K562 (cell line): ENCODE results near the gene FAM110D. TPM values are rescaled to one million over a fixed set of nuclear protein-coding genes. Genes with fewer than 3 reads are reported as not detected.

ENCODE experiments used
- ATAC-seq: fragments of 200-7000 bp; cut with Tn5 transposase; 3 replicates; pipeline ENCODE4 v1.9.1; 2020; ENCODE audit warnings: moderate library complexity
- BruUV-seq: library from RNA; stranded (reverse); fragments of 400-500 nt; replicated peaks from 2 replicates; lab custom pipeline; 2021; lab: Mats Ljungman, UMichigan
- CTCF ChIA-PET: fragments of 300-600 bp; formaldehyde crosslinking; extraction: SDS; loops from one replicate; lab custom pipeline; 2021; ENCODE audit warnings: low intra/inter-chr PET ratio; lab: Yijun Ruan, JAX
- POLR2A ChIA-PET: fragments of 300-600, 350-650 bp; sonication (Branson Sonifier 250); formaldehyde crosslinking; extraction: SDS; loops from one replicate; lab custom pipeline; 2021; ENCODE audit warnings: antibody characterized with exemption, inconsistent platforms; lab: Yijun Ruan, JAX
- DNase-seq, 4 experiments: peaks; one replicate each; pipeline versions ENCODE4 v3.0.0 to v3.0.0-alpha.2; 2011 to 2018; ENCODE audit warnings: low spot score in 3 of 4, mixed read lengths in 3 of 4; ENCODE audit errors: extremely low read depth in 1 of 4
- FAIRE-seq: peaks from 2 replicates; lab custom pipeline; 2011; peaks lifted over from hg19 to GRCh38; lab: Jason Lieb, UNC
- H2AFZ ChIP-seq: 2 replicates; pipeline ENCODE4 v1.6.0; 2011; ENCODE audit warnings: low read depth, low read length, control low read depth, inconsistent platforms
- H3K27ac ChIP-seq: fragments of 200-600 bp; 3 replicates; pipeline ENCODE4 v1.8.0; 2011; ENCODE audit warnings: low read depth, mild to moderate bottlenecking, control low read depth, inconsistent platforms, low read length, moderate library complexity, mixed read lengths; ENCODE audit errors: extremely low read depth
- H3K27me3 ChIP-seq, 2 experiments: fragments of 300-600 bp in 1 of 2; 2 replicates in 1 of 2; 3 replicates in 1 of 2; pipeline versions ENCODE4 v1.6.0 to v1.8.0; 2011; ENCODE audit warnings: inconsistent platforms in 2 of 2, low read length in 2 of 2, mild to moderate bottlenecking in 1 of 2, mixed read lengths in 1 of 2, moderate library complexity in 1 of 2; ENCODE audit not compliant: control insufficient read depth in 2 of 2, insufficient read depth in 2 of 2
- H3K36me3 ChIP-seq: fragments of 300-600 bp; 3 replicates; pipeline ENCODE4 v1.8.0; 2011; ENCODE audit warnings: mild to moderate bottlenecking, low read length, inconsistent platforms; ENCODE audit not compliant: control insufficient read depth, insufficient read depth
- H3K4me1 ChIP-seq, 2 experiments: fragments of 200-600 bp in 1 of 2; replicated peaks in 1 of 2; 2 replicates in 1 of 2; 3 replicates in 1 of 2; pipeline versions ENCODE4 v1.5.1 to v1.8.0; 2011; ENCODE audit warnings: inconsistent platforms in 2 of 2, low read length in 2 of 2, mild to moderate bottlenecking in 1 of 2, mixed read lengths in 1 of 2, moderate library complexity in 1 of 2; ENCODE audit not compliant: control insufficient read depth in 2 of 2, insufficient read depth in 2 of 2
- H3K4me2 ChIP-seq: 2 replicates; pipeline ENCODE4 v1.6.1; 2011; ENCODE audit warnings: low read length, control low read depth, inconsistent platforms, mixed read lengths; ENCODE audit not compliant: insufficient read depth
- H3K4me3 ChIP-seq: fragments of 200-600 bp; sonication (generic), shearing (Covaris generic); 2 replicates; pipeline ENCODE4 v1.5.1; 2016; ENCODE audit warnings: control low read depth, inconsistent platforms
- H3K79me2 ChIP-seq: fragments of 200-600 bp; 3 replicates; pipeline ENCODE4 v1.8.0; 2011; ENCODE audit warnings: low read length, inconsistent platforms; ENCODE audit not compliant: control insufficient read depth, insufficient read depth
- H3K9ac ChIP-seq, 2 experiments: 2 replicates each; pipeline versions ENCODE4 v1.6.0 to v1.6.1; 2011; ENCODE audit warnings: low read depth in 2 of 2, low read length in 2 of 2, control low read depth in 1 of 2, inconsistent platforms in 1 of 2, mild to moderate bottlenecking in 1 of 2, mixed read lengths in 1 of 2; ENCODE audit not compliant: insufficient read depth in 1 of 2
- H3K9me1 ChIP-seq: one replicate; pipeline ENCODE4 v1.6.0; 2011; ENCODE audit warnings: inconsistent platforms, mild to moderate bottlenecking, low read length, moderate library complexity; ENCODE audit not compliant: control insufficient read depth, insufficient read depth
- H3K9me3 ChIP-seq: replicated peaks from 2 replicates; pipeline ENCODE4 v1.5.1; 2011; ENCODE audit warnings: low read depth, low read length, inconsistent platforms; ENCODE audit not compliant: control insufficient read depth, insufficient read depth
- H4K20me1 ChIP-seq: replicated peaks from 2 replicates; pipeline ENCODE4 v1.6.1; 2011; ENCODE audit warnings: low read length, inconsistent platforms, mixed read lengths; ENCODE audit not compliant: control insufficient read depth, insufficient read depth
- KLF1 ChIP-seq: fragments of 450-650 bp; IDR thresholded peaks from 2 replicates; pipeline ENCODE4 v1.6.1; 2016; ENCODE audit warnings: missing genetic modification characterization, missing compliant biosample characterization
- KLF6 ChIP-seq: fragments of 250-450 bp; sonication (Bioruptor Pico); IDR thresholded peaks from 2 replicates; pipeline ENCODE4 v1.4.0; 2020; ENCODE audit warnings: mild to moderate bottlenecking, moderate library complexity, borderline replicate concordance
- PHF21A ChIP-seq: fragments of 450-650 bp; IDR thresholded peaks from 2 replicates; pipeline ENCODE4 v1.6.1; 2017; ENCODE audit warnings: low read depth, borderline replicate concordance
- PML ChIP-seq: IDR thresholded peaks from 2 replicates; pipeline ENCODE4 v1.6.1; 2012; ENCODE audit warnings: low read length, inconsistent platforms
- POLR2H ChIP-seq: IDR thresholded peaks from 2 replicates; pipeline ENCODE4 v1.6.1; 2016; ENCODE audit warnings: missing genetic modification characterization, low read depth, mild to moderate bottlenecking, control low read depth, missing compliant biosample characterization, moderate library complexity
- RB1 ChIP-seq: fragments of 450-650 bp; IDR thresholded peaks from 2 replicates; pipeline ENCODE4 v1.6.1; 2017; ENCODE audit warnings: low read depth, mild to moderate bottlenecking
- TCF7 ChIP-seq: sonication (generic); IDR thresholded peaks from 2 replicates; pipeline ENCODE4 v1.6.1; 2016; ENCODE audit warnings: antibody characterized with exemption, borderline replicate concordance
- ZNF12 ChIP-seq: sonication (generic); formaldehyde crosslinking; IDR thresholded peaks from 2 replicates; pipeline ENCODE4 v1.4.0; 2020; ENCODE audit warnings: mild to moderate bottlenecking, missing genetic modification reagents
- ZNF140 ChIP-seq: fragments of 250-450 bp; sonication (Bioruptor Pico); IDR thresholded peaks from 2 replicates; pipeline ENCODE4 v1.8.0; 2021; ENCODE audit warnings: moderate library complexity, mild to moderate bottlenecking, inconsistent platforms
- ZNF239 ChIP-seq: fragments of 250-450 bp; sonication (Bioruptor Pico); IDR thresholded peaks from 2 replicates; pipeline ENCODE4 v1.4.0; 2020; ENCODE audit warnings: mild to moderate bottlenecking
- WGBS: fragments of 100-300 bp; shearing (Covaris generic); methylation state at CpG from one replicate; pipeline ENCODE4 v1.1.6; 2016; ENCODE audit warnings: low coverage, mixed read lengths; ENCODE audit not compliant: insufficient coverage; ENCODE audit errors: missing lambda C conversion rate; 5-methylcytosine and 5-hydroxymethylcytosine counted together
- in situ Hi-C: fragments of 300-500 bp; cut with MboI; formaldehyde crosslinking; loops from 4 replicates; pipeline ENCODE4 v1.15.0; 2018; ENCODE audit warnings: inconsistent platforms, mixed read lengths
- intact Hi-C: fragments of 100-400 bp; cut with micrococcal nuclease; formaldehyde crosslinking; loops from 2 replicates; pipeline ENCODE4 v1.14.2; 2022
- polyA plus RNA-seq, 8 experiments: library from polyadenylated mRNA; depleted of rRNA in 4 of 8; stranded (reverse) in 5 of 8; unstranded in 3 of 8; fragments of >200 nt; fragmentation: Nextera tagmentation in 2 of 8; fragmentation: Illumina TruSeq in 1 of 8; extraction: Ambion mirVana in 2 of 8; extraction: Trizol in 1 of 8; gene quantifications; 2 replicates each; pipeline versions ENCODE4 v1.2.1 to v1.2.3, GENCODE V29; 2011 to 2014; ENCODE audit warnings: inconsistent platforms in 1 of 8, missing spikeins in 1 of 8
- total RNA-seq, 7 experiments: library from RNA; depleted of rRNA in 6 of 7; stranded (reverse); fragments of >200 nt in 6 of 7; fragmentation: Illumina TruSeq in 2 of 7; extraction: Trizol in 2 of 7; gene quantifications; 2 replicates each; pipeline versions ENCODE4 v1.2.1 to v1.2.3, GENCODE V29; 2011 to 2021; ENCODE audit warnings: low replicate concordance in 1 of 7
- TF ChIP-seq, protein P1 (sequence below): sonication (generic); formaldehyde crosslinking; IDR thresholded peaks from 2 replicates; pipeline ENCODE4 v1.5.0; 2020; ENCODE audit warnings: missing genetic modification reagents
- TF ChIP-seq, protein P2 (sequence below): sonication (generic); formaldehyde crosslinking; IDR thresholded peaks from 2 replicates; pipeline ENCODE4 v1.4.0; 2020; ENCODE audit warnings: mild to moderate bottlenecking, missing genetic modification reagents

FAM110D gene
- total and polyA plus RNA-seq, 9 of the 15 experiments (the other 6 are each of a cell fraction or from before 2014, with no cell fraction given): 0.04 to 1.1 (median 0.33) TPM

DNA sequence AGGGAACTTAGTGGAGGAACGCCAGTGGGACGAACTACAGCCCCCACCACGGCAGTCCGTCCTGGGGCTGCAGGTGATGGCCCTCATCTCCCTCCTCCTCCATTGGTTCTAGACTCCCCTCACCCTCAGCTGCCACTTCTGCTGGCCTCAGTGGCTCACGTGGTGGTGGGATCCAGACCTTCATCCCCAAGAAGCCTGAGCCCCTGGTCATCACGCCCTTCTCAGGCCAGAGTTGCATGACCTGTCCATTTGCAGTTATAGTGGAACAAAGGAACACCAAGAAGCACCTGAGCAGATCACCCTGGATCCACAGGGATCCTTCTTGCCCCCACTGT, 13.0 kb upstream of the FAM110D start:
- Histone ChIP-seq H3K4me3 (no peak overlapping the region), H3K4me1 (peaks cover 12 to 17% of the 10 kb centered on the region in 2 experiments; a peak in 4 of 5 replicates), H3K9me1 (no peaks in the 10 kb centered on the region), H3K36me3 (no peaks in the 10 kb centered on the region), H3K27me3 (no peaks in the 10 kb centered on the region), H3K79me2 (no peaks in the 10 kb centered on the region), H4K20me1 (no peaks in the 10 kb centered on the region), H3K27ac (no peak overlapping the region), H2AFZ (no peak overlapping the region; the same call in 1 of the 2 replicates), H3K9me3 (no peaks in the 10 kb centered on the region), H3K4me2 (no peak overlapping the region), H3K9ac (peak overlapping the region in 1 of 2 experiments; percentile 46; a peak in 1 of 4 replicates)
- in situ Hi-C loops (loop anchor here (5.0 kb wide), 3 partner anchors 39 to 249 kb away; no protein-coding TSS in a partner anchor), intact Hi-C loops (loop anchor here (1.0 to 5.0 kb wide), 3 partner anchors 41 to 249 kb away; no protein-coding TSS in a partner anchor)
- BruUV-seq: no TSS peak
- POLR2A ChIA-PET: interaction anchor here (1.4 to 9.1 kb wide), 5 partner anchors 10 to 111 kb away, joined by 3 to 237 read pairs (median 11); no protein-coding TSS in a partner anchor
- TF ChIP-seq RB1: no peak
- TF ChIP-seq, protein P1, sequence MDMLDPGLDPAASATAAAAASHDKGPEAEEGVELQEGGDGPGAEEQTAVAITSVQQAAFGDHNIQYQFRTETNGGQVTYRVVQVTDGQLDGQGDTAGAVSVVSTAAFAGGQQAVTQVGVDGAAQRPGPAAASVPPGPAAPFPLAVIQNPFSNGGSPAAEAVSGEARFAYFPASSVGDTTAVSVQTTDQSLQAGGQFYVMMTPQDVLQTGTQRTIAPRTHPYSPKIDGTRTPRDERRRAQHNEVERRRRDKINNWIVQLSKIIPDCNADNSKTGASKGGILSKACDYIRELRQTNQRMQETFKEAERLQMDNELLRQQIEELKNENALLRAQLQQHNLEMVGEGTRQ (CRISPR knock-in tag): 0 out of 2 replicates have a peak, but pooled peaks have one; percentile 4
- CTCF ChIA-PET: interaction anchor here (1.0 to 5.1 kb wide), 3 partner anchors 33 to 109 kb away, joined by 3 to 114 read pairs (median 65); no protein-coding TSS in a partner anchor
- no peak for FAIRE-seq
- 18% methylated on average over 2 of the region's 6 CpGs for WGBS
- ATAC-seq: no peak
- DNase-seq: no peak

DNA sequence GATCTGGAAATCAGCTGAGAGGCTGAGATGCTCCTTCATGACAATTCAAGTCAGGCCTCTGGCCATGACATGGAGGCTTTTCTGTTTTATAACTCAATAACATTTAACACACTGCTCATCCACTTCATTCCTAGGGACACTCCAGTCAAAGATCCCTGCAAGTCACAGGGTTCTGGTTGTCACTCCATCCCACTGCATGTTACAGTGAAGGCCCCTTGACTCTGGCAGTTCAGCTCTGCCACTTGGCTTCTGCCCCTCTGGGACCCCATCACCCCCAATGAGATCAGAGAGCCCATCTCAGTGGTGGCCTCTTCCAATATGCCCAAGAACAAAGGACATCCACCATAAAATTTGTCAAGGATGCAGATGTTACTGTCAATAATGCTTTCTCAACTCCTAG, 10.0 kb upstream of the FAM110D start:
- ChIA-PET POLR2A (interaction anchor here (0.7 to 1.9 kb wide), 2 partner anchors 10 to 21 kb away, joined by 3 to 10 read pairs; no protein-coding TSS in a partner anchor), CTCF (no interaction called here)
- Histone ChIP-seq H3K79me2 (no peaks in the 10 kb centered on the region), H3K4me2 (no peak overlapping the region), H3K9me3 (no peaks in the 10 kb centered on the region), H3K36me3 (no peaks in the 10 kb centered on the region), H4K20me1 (no peaks in the 10 kb centered on the region), H3K4me1 (peaks cover 6 to 14% of the 10 kb centered on the region in 2 experiments; a peak in 4 of 5 replicates), H3K27ac (no peak overlapping the region), H3K9ac (no peak overlapping the region; a peak in 1 of 4 replicates), H3K9me1 (no peaks in the 10 kb centered on the region), H3K27me3 (no peaks in the 10 kb centered on the region), H3K4me3 (no peak overlapping the region), H2AFZ (no peak overlapping the region)
- no peak for FAIRE-seq
- intact Hi-C loops (loop anchor here (5.0 kb wide), 1 partner anchor 252 kb away; no protein-coding TSS in a partner anchor), in situ Hi-C loops (loop anchor here (5.0 kb wide), 3 partner anchors 42 to 252 kb away; no protein-coding TSS in a partner anchor)
- ATAC-seq: no peak
- no TSS peak for BruUV-seq
- peak in 1 of 4 experiments; percentile 1 for DNase-seq
- no peak for TF ChIP-seq POLR2H
- no peak for TF ChIP-seq PHF21A
- TF ChIP-seq ZNF12: no peak
- TF ChIP-seq KLF6 (CRISPR knock-in tag): no peak
- no peak for TF ChIP-seq KLF1 (tag)
- TF ChIP-seq TCF7: no peak
- TF ChIP-seq PML: no peak
- no peak for TF ChIP-seq ZNF239 (CRISPR knock-in tag)
- no peak for TF ChIP-seq ZNF140 (CRISPR knock-in tag)
- TF ChIP-seq, protein P2, sequence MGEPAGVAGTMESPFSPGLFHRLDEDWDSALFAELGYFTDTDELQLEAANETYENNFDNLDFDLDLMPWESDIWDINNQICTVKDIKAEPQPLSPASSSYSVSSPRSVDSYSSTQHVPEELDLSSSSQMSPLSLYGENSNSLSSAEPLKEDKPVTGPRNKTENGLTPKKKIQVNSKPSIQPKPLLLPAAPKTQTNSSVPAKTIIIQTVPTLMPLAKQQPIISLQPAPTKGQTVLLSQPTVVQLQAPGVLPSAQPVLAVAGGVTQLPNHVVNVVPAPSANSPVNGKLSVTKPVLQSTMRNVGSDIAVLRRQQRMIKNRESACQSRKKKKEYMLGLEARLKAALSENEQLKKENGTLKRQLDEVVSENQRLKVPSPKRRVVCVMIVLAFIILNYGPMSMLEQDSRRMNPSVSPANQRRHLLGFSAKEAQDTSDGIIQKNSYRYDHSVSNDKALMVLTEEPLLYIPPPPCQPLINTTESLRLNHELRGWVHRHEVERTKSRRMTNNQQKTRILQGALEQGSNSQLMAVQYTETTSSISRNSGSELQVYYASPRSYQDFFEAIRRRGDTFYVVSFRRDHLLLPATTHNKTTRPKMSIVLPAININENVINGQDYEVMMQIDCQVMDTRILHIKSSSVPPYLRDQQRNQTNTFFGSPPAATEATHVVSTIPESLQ (CRISPR knock-in tag): no peak
